ENCODE measurements around the gene TCAP.
A peak's percentile ranks its signal among the peaks of the same experiment; 100 is the strongest.
"Not testable (repeated sequence)": the region's sequence is repeated elsewhere in the genome, so short reads cannot be mapped to it uniquely, and the experiment has no call there.

Gene TCAP

GRCh38 chr17:39695089-39695474, 29.9 kb downstream of the TCAP start:
- no peaks in the 10 kb centered on the region for H3K4me1 Mint-ChIP-seq
- peak overlapping the region; percentile 97 to 100 (median 97) for H3K27ac Mint-ChIP-seq
- no peaks in the 10 kb centered on the region for H3K9me3 Mint-ChIP-seq
- no peak for TF ChIP-seq CTCF (IDR thresholded peaks at IDR 0.05; ENCODE audit: unreplicated experiment in 3 of 3)
- H3K27me3 Mint-ChIP-seq (ENCODE audit: low read depth), result peaks cover 9% of the 10 kb centered on the region
- no peaks in the 10 kb centered on the region for H3K36me3 Mint-ChIP-seq (ENCODE audit: low read depth)
- H3K4me3 Mint-ChIP-seq, result peak overlapping the region in 2 of 3 experiments; percentile 45 to 56

- H3K36me3 Mint-ChIP-seq (ENCODE audit: low read depth), result no peaks in the 10 kb centered on the region
- H3K4me1 Mint-ChIP-seq, result peaks cover 7% of the 10 kb centered on the region
- no peak for TF ChIP-seq CTCF (IDR thresholded peaks at IDR 0.05; ENCODE audit: unreplicated experiment in 3 of 3)
- H3K9me3 Mint-ChIP-seq, result no peaks in the 10 kb centered on the region
- H3K27me3 Mint-ChIP-seq (ENCODE audit: low read depth), result peaks cover 9% of the 10 kb centered on the region
- H3K4me3 Mint-ChIP-seq, result peak overlapping the region in 1 of 3 experiments; percentile 11
- H3K27ac Mint-ChIP-seq, result peak overlapping the region; percentile 54 to 100 (median 97)
Measured at GRCh38 chr17:39696731-39697130, 31.6 kb downstream of the TCAP start.

- Mint-ChIP-seq H3K27me3 (ENCODE audit: low read depth) (peaks cover 9% of the 10 kb centered on the region), H3K4me3 (peak overlapping the region; percentile 25 to 74 (median 57)), H3K4me1 (peaks cover 20% of the 10 kb centered on the region), H3K9me3 (no peaks in the 10 kb centered on the region), H3K36me3 (ENCODE audit: low read depth) (no peaks in the 10 kb centered on the region), H3K27ac (peak overlapping the region in 1 of 3 experiments; percentile 57)
- TF ChIP-seq CTCF (IDR thresholded peaks at IDR 0.05; ENCODE audit: unreplicated experiment in 3 of 3), result no peak
Measured at GRCh38 chr17:39697961-39698360, 32.8 kb downstream of the TCAP start.

- H3K27me3 Mint-ChIP-seq (ENCODE audit: low read depth), result not testable (repeated sequence)
Measured at GRCh38 chr17:39699157-39699817, 34.1 kb downstream of the TCAP start.

DNA sequence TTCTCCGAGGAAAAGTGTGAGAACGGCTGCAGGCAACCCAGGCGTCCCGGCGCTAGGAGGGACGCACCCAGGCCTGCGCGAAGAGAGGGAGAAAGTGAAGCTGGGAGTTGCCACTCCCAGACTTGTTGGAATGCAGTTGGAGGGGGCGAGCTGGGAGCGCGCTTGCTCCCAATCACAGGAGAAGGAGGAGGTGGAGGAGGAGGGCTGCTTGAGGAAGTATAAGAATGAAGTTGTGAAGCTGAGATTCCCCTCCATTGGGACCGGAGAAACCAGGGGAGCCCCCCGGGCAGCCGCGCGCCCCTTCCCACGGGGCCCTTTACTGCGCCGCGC, 34.6 kb downstream of the TCAP start, which contains the start of gene ERBB2:
TSS of gene ERBB2 (plus strand) at position 247 of the 330 bp plus-strand sequence. CDS start 175 bp downstream, outside the sequence.
- Mint-ChIP-seq H3K27ac (peak within 1 kb of the TSS; percentile 95 to 98 (median 97)), H3K9me3 (no peaks in the 10 kb centered on the region), H3K4me1 (peaks cover 36% of the 10 kb centered on the region), H3K27me3 (ENCODE audit: low read depth) (peaks cover 5% of the 10 kb centered on the region), H3K4me3 (peak within 1 kb of the TSS; percentile 90 to 98 (median 97)), H3K36me3 (ENCODE audit: low read depth) (peaks cover 4% of the 10 kb centered on the region)
- no peak for TF ChIP-seq CTCF (IDR thresholded peaks at IDR 0.05; ENCODE audit: unreplicated experiment in 3 of 3)

More at GRCh38 chr17:39699157-39699817, 34.1 kb downstream of the TCAP start:
- H3K4me3 Mint-ChIP-seq, result peak overlapping the region; percentile 90 to 98 (median 97)
- H3K9me3 Mint-ChIP-seq; H3K36me3 Mint-ChIP-seq (ENCODE audit: low read depth): not testable (repeated sequence)
- H3K27ac Mint-ChIP-seq, result peak overlapping the region; percentile 95 to 98 (median 97)
- peaks cover 31% of the 10 kb centered on the region for H3K4me1 Mint-ChIP-seq

DNA sequence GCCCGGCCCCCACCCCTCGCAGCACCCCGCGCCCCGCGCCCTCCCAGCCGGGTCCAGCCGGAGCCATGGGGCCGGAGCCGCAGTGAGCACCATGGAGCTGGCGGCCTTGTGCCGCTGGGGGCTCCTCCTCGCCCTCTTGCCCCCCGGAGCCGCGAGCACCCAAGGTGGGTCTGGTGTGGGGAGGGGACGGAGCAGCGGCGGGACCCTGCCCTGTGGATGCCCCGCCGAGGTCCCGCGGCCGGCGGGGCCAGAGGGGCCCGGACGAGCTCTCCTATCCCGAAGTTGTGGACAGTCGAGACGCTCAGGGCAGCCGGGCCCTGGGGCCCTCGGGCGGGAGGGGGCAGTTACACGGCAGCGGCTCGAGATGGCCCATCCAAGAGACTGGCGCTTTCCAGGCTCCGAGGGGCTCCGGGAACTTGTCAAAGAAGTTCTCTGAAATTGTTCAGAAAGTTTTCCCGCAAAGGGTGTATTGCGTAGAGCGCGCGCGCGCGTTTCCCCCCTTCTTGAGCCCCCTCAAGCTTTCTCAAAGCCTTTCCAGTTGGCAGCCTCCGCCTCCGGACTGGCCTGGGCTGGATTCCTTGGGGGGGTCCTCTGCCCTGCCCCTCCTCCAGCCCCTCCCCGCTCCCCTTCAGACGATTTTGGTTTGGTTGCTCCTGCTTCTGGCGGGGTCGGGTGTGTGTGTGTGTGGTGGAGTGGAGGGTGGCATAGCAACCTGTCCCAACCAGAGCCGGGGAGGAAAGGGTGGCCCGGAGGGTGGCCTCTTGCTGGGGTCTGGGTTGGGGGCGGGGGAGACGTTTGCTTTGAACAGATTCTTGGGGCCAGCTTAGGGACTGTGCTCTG, 35.2 kb downstream of the TCAP start:
- Mint-ChIP-seq H3K9me3 (no peaks in the 10 kb centered on the region), H3K27me3 (ENCODE audit: low read depth) (peaks cover 5% of the 10 kb centered on the region), H3K36me3 (ENCODE audit: low read depth) (peaks cover 4% of the 10 kb centered on the region), H3K4me3 (peak overlapping the region; percentile 90 to 98 (median 97)), H3K4me1 (peaks cover 42% of the 10 kb centered on the region), H3K27ac (peak overlapping the region; percentile 95 to 98 (median 97))
- TF ChIP-seq CTCF (IDR thresholded peaks at IDR 0.05; ENCODE audit: unreplicated experiment in 3 of 3), result no peak

All from nephron (organoid).